ENCODE measurements around the gene ANK3.

Gene ANK3

GRCh38 chr10:60389413-60390025 is at the start of gene ANK3:
Gene ANK3, minus strand, starts transcription at chr10:60389875. Its CDS starts 337 bp downstream, at chr10:60389538.
- DNase-seq (ENCODE audit: low read depth in 1 of 2, low spot score in 1 of 2) = no peak

GRCh38 chr10:60434418-60435046 is 44.9 kb upstream of the ANK3 start:
- DNase-seq (ENCODE audit: low read depth in 1 of 2, low spot score in 1 of 2) = no peak

GRCh38 chr10:60433684-60434083 is 44.0 kb upstream of the ANK3 start:
- no peak for DNase-seq (ENCODE audit: low read depth in 1 of 2, low spot score in 1 of 2)

- no peak for DNase-seq (ENCODE audit: low read depth in 1 of 2, low spot score in 1 of 2)
Observed at GRCh38 chr10:60430836-60431597, 41.3 kb upstream of the ANK3 start.

- no peak for DNase-seq (ENCODE audit: low read depth in 1 of 2, low spot score in 1 of 2)
Observed at GRCh38 chr10:60430017-60430416, 40.3 kb upstream of the ANK3 start.

- DNase-seq (ENCODE audit: low read depth in 1 of 2, low spot score in 1 of 2) = no peak
Observed at GRCh38 chr10:60429084-60429849, 39.6 kb upstream of the ANK3 start.

GRCh38 chr10:60428387-60428737 is 38.7 kb upstream of the ANK3 start:
- no peak for DNase-seq (ENCODE audit: low read depth in 1 of 2, low spot score in 1 of 2)

GRCh38 chr10:60427709-60428386 is 38.2 kb upstream of the ANK3 start:
- DNase-seq (ENCODE audit: low read depth in 1 of 2, low spot score in 1 of 2) = no peak

- DNase-seq (ENCODE audit: low read depth in 1 of 2, low spot score in 1 of 2) = no peak
Observed at GRCh38 chr10:60427148-60427547, 37.5 kb upstream of the ANK3 start.

GRCh38 chr10:60426425-60426824 is 36.8 kb upstream of the ANK3 start:
- DNase-seq (ENCODE audit: low read depth in 1 of 2, low spot score in 1 of 2) = no peak

- DNase-seq (ENCODE audit: low read depth in 1 of 2, low spot score in 1 of 2) = no peak
Observed at GRCh38 chr10:60425392-60426110, 35.9 kb upstream of the ANK3 start.

GRCh38 chr10:60424971-60425370 is 35.3 kb upstream of the ANK3 start:
- no peak for DNase-seq (ENCODE audit: low read depth in 1 of 2, low spot score in 1 of 2)

- DNase-seq (ENCODE audit: low read depth in 1 of 2, low spot score in 1 of 2) = no peak
Observed at GRCh38 chr10:60423920-60424319, 34.2 kb upstream of the ANK3 start.

- no peak for DNase-seq (ENCODE audit: low read depth in 1 of 2, low spot score in 1 of 2)
Observed at GRCh38 chr10:60422809-60423208, 33.1 kb upstream of the ANK3 start.

GRCh38 chr10:60420991-60421894 is 31.6 kb upstream of the ANK3 start:
- DNase-seq (ENCODE audit: low read depth in 1 of 2, low spot score in 1 of 2) = no peak

GRCh38 chr10:60419249-60419648 is 29.6 kb upstream of the ANK3 start:
- no peak for DNase-seq (ENCODE audit: low read depth in 1 of 2, low spot score in 1 of 2)

GRCh38 chr10:60417901-60418300 is 28.2 kb upstream of the ANK3 start:
- no peak for DNase-seq (ENCODE audit: low read depth in 1 of 2, low spot score in 1 of 2)

- no peak for DNase-seq (ENCODE audit: low read depth in 1 of 2, low spot score in 1 of 2)
Observed at GRCh38 chr10:60417024-60417423, 27.3 kb upstream of the ANK3 start.

GRCh38 chr10:60414877-60415585 is 25.4 kb upstream of the ANK3 start:
- DNase-seq (ENCODE audit: low read depth in 1 of 2, low spot score in 1 of 2) = no peak
